Activated naive CD4-positive, alpha-beta T cell treated with anti-CD3 and anti-CD28 coated beads, Interleukin-2, amount 50 U/mL, for 24 hours (primary cell): ENCODE data around the gene HNRNPA1.
"Not testable (repeated sequence)": the region's sequence is repeated elsewhere in the genome, so short reads cannot be mapped to it uniquely, and the experiment has no call there.

Source experiments
- H3K27ac Mint-ChIP-seq: one replicate; pipeline ENCODE4 v1.8.0; 2021; ENCODE audit warnings: mild to moderate bottlenecking, mixed read lengths
- H3K27me3 Mint-ChIP-seq: one replicate; pipeline ENCODE4 v1.8.0; 2021; ENCODE audit warnings: mixed read lengths
- H3K36me3 Mint-ChIP-seq: one replicate; pipeline ENCODE4 v1.8.0; 2021; ENCODE audit warnings: mixed read lengths
- H3K4me1 Mint-ChIP-seq: one replicate; pipeline ENCODE4 v1.8.0; 2021; ENCODE audit warnings: mixed read lengths
- H3K4me3 Mint-ChIP-seq: one replicate; pipeline ENCODE4 v1.8.0; 2021; ENCODE audit warnings: mild to moderate bottlenecking, mixed read lengths
- H3K9me3 Mint-ChIP-seq: one replicate; pipeline ENCODE4 v1.8.0; 2021; ENCODE audit warnings: mixed read lengths

HNRNPA1 gene

DNA sequence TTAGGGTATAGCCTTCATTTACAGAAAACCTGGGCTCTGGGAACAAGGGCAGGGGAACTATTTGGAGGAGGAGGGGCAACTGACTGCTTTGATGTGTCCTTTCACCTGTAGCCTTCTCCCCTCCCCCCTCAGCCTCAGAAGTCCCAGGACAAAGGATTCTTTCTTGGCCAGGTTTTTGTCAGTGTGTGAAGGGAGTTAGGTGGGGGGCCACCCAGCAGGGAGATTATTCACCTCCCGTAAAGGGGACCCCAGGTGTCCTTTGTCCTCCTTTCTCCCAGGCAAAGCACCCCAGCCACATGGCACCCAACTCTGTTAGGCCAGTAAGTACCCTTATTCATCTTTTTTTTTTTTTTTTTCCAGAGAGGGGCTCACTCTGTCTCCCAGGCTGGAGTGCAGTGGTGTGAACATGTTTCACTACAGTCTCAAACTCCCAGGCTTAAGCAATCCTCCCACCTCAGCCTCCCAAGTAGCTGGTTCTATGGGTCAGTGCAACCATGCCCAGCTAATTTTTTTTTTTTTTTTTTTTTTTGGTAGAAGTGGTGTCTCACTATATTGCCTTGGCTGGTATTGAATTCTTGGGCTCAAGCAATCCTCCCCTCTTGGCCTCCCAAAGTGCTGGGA, 21.0 kb downstream of the HNRNPA1 start:
- no peak overlapping the region for H3K27ac Mint-ChIP-seq
- H3K36me3 Mint-ChIP-seq, result no peaks in the 10 kb centered on the region
- H3K4me1 Mint-ChIP-seq, result peaks cover 16% of the 10 kb centered on the region
- no peak overlapping the region for H3K4me3 Mint-ChIP-seq
- no peaks in the 10 kb centered on the region for H3K9me3 Mint-ChIP-seq
- H3K27me3 Mint-ChIP-seq, result peaks cover 28% of the 10 kb centered on the region

DNA sequence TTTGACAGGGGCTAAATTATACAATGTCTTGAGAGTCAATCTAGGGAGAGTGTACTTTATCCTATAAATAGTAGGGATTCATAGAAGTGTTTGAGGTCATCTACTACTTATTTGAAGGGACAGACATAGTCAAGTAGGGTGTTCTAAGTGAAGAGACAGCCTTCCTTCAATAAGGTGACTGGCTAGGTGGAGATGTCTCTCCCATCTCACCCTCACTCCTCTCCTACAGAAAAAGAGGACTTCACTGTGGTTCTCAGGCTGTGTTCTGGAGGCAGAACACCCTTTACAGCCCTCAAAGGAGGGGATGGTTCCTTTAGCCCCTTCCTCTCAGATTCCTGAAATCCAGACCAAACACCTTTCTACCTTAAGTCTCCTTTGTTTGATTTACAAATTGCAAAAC, 23.1 kb downstream of the HNRNPA1 start:
- no peaks in the 10 kb centered on the region for H3K36me3 Mint-ChIP-seq
- H3K27me3 Mint-ChIP-seq, result peaks cover 29% of the 10 kb centered on the region
- peaks cover 11% of the 10 kb centered on the region for H3K4me1 Mint-ChIP-seq
- no peak overlapping the region for H3K27ac Mint-ChIP-seq
- H3K9me3 Mint-ChIP-seq, result no peaks in the 10 kb centered on the region
- H3K4me3 Mint-ChIP-seq, result no peak overlapping the region

DNA sequence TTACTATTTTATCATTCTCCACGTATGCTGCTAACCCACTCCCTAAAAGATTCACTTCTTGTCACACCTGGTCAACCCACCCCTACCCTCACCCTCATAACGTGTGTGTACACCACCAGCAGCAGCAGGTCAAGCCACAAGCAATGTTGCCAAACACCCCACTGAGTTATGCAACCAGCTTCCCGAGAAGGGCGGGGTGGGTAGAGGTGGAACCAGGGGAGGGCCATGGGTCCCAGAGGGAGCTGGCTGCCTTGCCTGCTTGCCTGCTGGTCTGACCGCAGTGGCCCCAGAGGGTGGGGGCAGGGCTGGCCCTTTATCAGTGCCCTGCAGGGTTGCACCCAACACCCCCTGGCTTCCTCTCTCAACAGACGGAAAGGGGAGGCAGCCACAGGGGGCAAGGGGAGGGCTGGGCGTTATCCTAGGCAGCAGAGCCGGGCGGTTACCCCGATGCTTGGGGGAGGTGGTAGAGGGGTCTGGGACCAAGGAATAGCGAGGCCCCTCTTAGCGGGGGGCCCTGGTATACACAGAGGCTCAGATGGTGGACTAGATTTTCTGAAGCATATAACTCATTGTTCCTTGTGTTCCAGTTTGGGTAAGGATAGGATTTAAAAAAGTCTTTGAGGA, 23.8 kb downstream of the HNRNPA1 start:
- Mint-ChIP-seq H3K27me3 (peaks cover 26% of the 10 kb centered on the region), H3K27ac (no peak overlapping the region), H3K4me1 (peaks cover 11% of the 10 kb centered on the region), H3K4me3 (no peak overlapping the region), H3K36me3 (no peaks in the 10 kb centered on the region), H3K9me3 (no peaks in the 10 kb centered on the region)

GRCh38 chr12:54306925-54307741, 26.6 kb downstream of the HNRNPA1 start:
- Mint-ChIP-seq H3K4me1 (no peaks in the 10 kb centered on the region), H3K9me3 (no peaks in the 10 kb centered on the region), H3K4me3 (no peak overlapping the region), H3K36me3 (no peaks in the 10 kb centered on the region), H3K27me3 (peaks cover 15% of the 10 kb centered on the region), H3K27ac (no peak overlapping the region)

DNA sequence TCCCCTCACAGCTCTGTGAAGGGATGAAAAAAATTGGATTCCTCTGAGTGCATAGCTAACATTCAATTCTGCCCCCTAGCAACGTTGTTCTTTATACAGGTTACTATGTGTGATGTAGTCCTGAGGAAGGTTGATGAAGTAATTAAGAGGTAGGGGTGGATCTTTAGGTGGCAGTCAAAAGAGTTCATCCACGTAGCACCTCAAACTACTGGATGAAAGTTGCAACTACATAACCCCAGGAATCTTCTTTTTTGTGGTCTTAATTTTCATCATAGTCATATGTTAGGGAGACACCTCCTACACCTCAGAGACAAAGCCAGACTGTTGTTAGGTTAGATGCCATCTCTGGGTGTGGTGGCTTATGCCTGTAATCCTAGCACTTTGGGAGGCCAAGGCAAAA, 30.5 kb downstream of the HNRNPA1 start:
- H3K36me3 Mint-ChIP-seq, result no peaks in the 10 kb centered on the region
- H3K4me3 Mint-ChIP-seq, result no peak overlapping the region
- H3K9me3 Mint-ChIP-seq, result no peaks in the 10 kb centered on the region
- H3K27me3 Mint-ChIP-seq, result peaks cover 1% of the 10 kb centered on the region
- H3K27ac Mint-ChIP-seq, result no peak overlapping the region
- no peaks in the 10 kb centered on the region for H3K4me1 Mint-ChIP-seq

- not testable (repeated sequence) for H3K27ac Mint-ChIP-seq, H3K4me3 Mint-ChIP-seq
Measured at GRCh38 chr12:54312309-54312708, 31.8 kb downstream of the HNRNPA1 start.

DNA sequence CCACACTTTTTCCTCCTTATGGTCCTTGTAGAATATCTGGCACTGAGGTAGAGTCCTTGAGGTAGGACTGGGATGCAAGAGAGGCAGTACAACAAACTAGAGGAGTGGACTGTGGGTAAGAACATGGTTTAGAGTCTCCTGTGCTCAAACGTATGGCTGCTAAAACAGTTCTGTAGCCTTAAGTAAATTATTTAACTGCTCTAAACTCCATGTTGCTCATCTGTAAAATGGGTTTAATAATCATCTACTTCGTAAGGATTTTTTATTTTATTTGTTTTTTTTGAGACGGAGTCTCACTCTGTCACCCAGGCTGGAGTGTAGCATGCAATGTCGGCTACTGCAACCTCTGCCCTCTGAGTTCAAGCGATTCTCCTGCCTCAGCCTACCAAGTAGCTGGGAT, 40.8 kb downstream of the HNRNPA1 start:
- Mint-ChIP-seq H3K9me3 (no peaks in the 10 kb centered on the region), H3K27ac (no peak overlapping the region), H3K36me3 (peaks cover 4% of the 10 kb centered on the region), H3K4me1 (peaks cover 13% of the 10 kb centered on the region), H3K4me3 (no peak overlapping the region), H3K27me3 (no peaks in the 10 kb centered on the region)

More at GRCh38 chr12:54312309-54312708, 31.8 kb downstream of the HNRNPA1 start:
- not testable (repeated sequence) for H3K36me3 Mint-ChIP-seq, H3K27me3 Mint-ChIP-seq, H3K4me1 Mint-ChIP-seq, H3K9me3 Mint-ChIP-seq

GRCh38 chr12:54324617-54325441, 44.3 kb downstream of the HNRNPA1 start, which contains the start of gene COPZ1:
COPZ1 (plus strand) TSS chr12:54325131; CDS start chr12:54325164, 33 bp downstream.
- Mint-ChIP-seq H3K27me3 (no peaks in the 10 kb centered on the region), H3K9me3 (no peaks in the 10 kb centered on the region), H3K27ac (peak within 1 kb of the TSS; percentile 96), H3K4me3 (peak within 1 kb of the TSS; percentile 100), H3K36me3 (peaks cover 6% of the 10 kb centered on the region), H3K4me1 (peaks cover 38% of the 10 kb centered on the region)

GRCh38 chr12:54325442-54326109, 45.0 kb downstream of the HNRNPA1 start:
- Mint-ChIP-seq H3K4me1 (peaks cover 46% of the 10 kb centered on the region), H3K4me3 (peak overlapping the region; percentile 100), H3K27ac (peak overlapping the region; percentile 96)
- H3K27me3 Mint-ChIP-seq, H3K9me3 Mint-ChIP-seq, H3K36me3 Mint-ChIP-seq: not testable (repeated sequence)

GRCh38 chr12:54328595-54329337, 48.2 kb downstream of the HNRNPA1 start:
- peak overlapping the region; percentile 70 for H3K27ac Mint-ChIP-seq

GRCh38 chr12:54329759-54330158, 49.2 kb downstream of the HNRNPA1 start:
- peaks cover 7% of the 10 kb centered on the region for H3K36me3 Mint-ChIP-seq
- H3K9me3 Mint-ChIP-seq, result no peaks in the 10 kb centered on the region
- peaks cover 63% of the 10 kb centered on the region for H3K4me1 Mint-ChIP-seq
- H3K27ac Mint-ChIP-seq, result peak overlapping the region; percentile 70
- H3K4me3 Mint-ChIP-seq, result no peak overlapping the region
- no peaks in the 10 kb centered on the region for H3K27me3 Mint-ChIP-seq

More at GRCh38 chr12:54328595-54329337, 48.2 kb downstream of the HNRNPA1 start:
- Mint-ChIP-seq H3K4me1 (peaks cover 66% of the 10 kb centered on the region), H3K27me3 (no peaks in the 10 kb centered on the region), H3K36me3 (peaks cover 7% of the 10 kb centered on the region), H3K9me3 (no peaks in the 10 kb centered on the region), H3K4me3 (peak overlapping the region; percentile 75)

- H3K4me3 Mint-ChIP-seq, result no peak overlapping the region
- H3K9me3 Mint-ChIP-seq, result no peaks in the 10 kb centered on the region
- no peaks in the 10 kb centered on the region for H3K27me3 Mint-ChIP-seq
- peaks cover 58% of the 10 kb centered on the region for H3K4me1 Mint-ChIP-seq
- peaks cover 3% of the 10 kb centered on the region for H3K36me3 Mint-ChIP-seq
- H3K27ac Mint-ChIP-seq, result peak overlapping the region; percentile 80
Measured at GRCh38 chr12:54330442-54330841, 49.9 kb downstream of the HNRNPA1 start.

GRCh38 chr12:54331461-54331860, 50.9 kb downstream of the HNRNPA1 start:
- no peaks in the 10 kb centered on the region for H3K9me3 Mint-ChIP-seq
- H3K27me3 Mint-ChIP-seq, result no peaks in the 10 kb centered on the region
- peak overlapping the region; percentile 74 for H3K27ac Mint-ChIP-seq
- H3K4me3 Mint-ChIP-seq, result no peak overlapping the region
- H3K36me3 Mint-ChIP-seq, result peaks cover 3% of the 10 kb centered on the region
- peaks cover 63% of the 10 kb centered on the region for H3K4me1 Mint-ChIP-seq

GRCh38 chr12:54333420-54334034, 53.0 kb downstream of the HNRNPA1 start:
- H3K9me3 Mint-ChIP-seq, result no peaks in the 10 kb centered on the region
- peak overlapping the region; percentile 7 for H3K4me3 Mint-ChIP-seq
- peaks cover 61% of the 10 kb centered on the region for H3K4me1 Mint-ChIP-seq
- peaks cover 2% of the 10 kb centered on the region for H3K36me3 Mint-ChIP-seq
- H3K27ac Mint-ChIP-seq, result no peak overlapping the region
- H3K27me3 Mint-ChIP-seq, result no peaks in the 10 kb centered on the region
